HG02610 (cell line): ENCODE measurements around the gene RFPL2.

ENCODE experiments used
- ATAC-seq: cut with Tn5 transposase; IDR thresholded peaks from one replicate; pipeline ENCODE4 v1.9.1; 2021; ENCODE audit warnings: mild to moderate bottlenecking, moderate library complexity; ENCODE audit not compliant: unreplicated experiment

Gene RFPL2

DNA sequence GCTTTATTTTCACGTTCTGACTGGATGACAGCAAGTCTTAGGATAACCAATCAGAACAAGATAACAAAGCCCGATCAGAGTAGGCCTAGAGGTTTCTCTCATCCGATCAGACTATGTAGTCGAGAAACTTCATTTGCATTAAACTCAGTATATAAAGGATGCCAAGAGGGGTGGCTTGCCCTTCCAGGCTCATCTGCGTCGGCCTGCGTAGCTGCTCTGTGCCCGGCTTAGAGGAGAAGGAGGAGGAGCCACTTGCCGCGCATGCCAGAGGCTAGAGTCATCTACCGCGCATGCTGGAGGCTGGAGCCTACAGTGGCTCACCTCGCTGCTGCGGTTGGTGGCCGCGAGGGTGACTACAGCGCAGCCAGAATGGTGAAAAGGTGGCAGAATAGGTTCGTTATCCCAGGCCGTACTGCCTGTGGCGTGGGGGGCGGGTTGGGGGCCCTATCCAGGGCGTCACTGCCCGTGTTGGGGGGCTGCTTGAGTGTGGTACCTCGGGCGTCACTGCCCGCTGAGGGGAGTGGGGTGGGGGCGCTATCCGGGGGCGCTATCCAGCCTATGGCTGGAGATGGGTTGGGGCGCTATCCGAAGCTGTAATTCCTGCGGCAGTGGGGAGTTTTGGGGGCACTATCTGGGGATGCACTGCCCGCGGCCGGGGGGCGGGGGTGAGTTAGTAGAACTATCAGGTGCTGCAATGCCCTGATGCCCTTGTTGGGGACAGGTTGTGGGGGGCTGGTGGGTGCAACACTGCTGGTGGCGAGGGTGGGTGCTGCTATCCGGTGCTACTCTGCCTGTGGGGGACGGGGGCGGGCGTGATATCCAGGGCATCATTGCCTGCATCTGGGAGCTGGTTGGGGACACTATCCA lies at the start of gene RFPL2:
TSS of gene RFPL2 (minus strand) at position 218 of the 867 bp plus-strand sequence. CDS start 2,622 bp downstream, outside the sequence.
- ATAC-seq = no peak

- no peak for ATAC-seq
Observed at GRCh38 chr22:32249231-32249630, 44.4 kb upstream of the RFPL2 start.

GRCh38 chr22:32248276-32248675 lies 43.4 kb upstream of the RFPL2 start:
- no peak for ATAC-seq

DNA sequence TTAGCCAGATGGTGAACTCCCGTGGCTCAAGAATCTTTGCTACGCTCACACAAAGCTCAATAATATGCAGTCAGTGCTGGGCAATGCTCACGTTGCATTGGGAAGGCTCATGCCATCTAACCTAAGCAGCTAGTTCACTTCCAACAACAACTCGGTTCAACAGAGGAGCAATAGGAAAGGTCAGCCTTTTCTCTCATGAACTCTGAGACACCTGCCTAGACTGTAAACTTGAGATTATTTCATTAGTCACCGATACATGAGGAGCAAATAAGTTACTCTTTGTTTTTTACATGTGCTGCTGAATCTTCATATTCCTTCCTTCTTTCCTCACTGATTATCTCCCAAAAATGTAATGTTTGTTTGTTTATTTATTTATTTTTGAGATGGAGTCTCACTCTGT lies 41.3 kb upstream of the RFPL2 start:
- no peak for ATAC-seq

DNA sequence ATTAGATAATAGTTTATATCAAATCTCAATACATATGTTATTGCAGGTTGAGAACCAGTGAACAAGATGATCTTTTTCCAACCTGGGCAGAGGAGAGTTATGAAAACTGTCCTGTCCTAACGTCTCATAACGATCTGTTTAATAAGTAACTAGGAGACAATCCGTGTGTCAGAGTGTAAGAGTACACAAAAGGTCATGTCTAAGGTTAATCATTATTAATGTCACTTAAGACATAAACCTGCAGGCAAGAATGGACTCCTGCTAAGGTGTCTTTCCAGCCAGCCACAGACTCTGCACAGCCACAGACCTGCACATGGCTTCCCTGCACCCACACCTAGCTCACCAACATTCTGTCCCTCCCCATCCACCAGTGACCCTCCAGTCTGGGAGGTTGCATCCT lies 40.2 kb upstream of the RFPL2 start:
- ATAC-seq = no peak

- ATAC-seq = no peak
Observed at GRCh38 chr22:32244547-32244946, 39.7 kb upstream of the RFPL2 start.

DNA sequence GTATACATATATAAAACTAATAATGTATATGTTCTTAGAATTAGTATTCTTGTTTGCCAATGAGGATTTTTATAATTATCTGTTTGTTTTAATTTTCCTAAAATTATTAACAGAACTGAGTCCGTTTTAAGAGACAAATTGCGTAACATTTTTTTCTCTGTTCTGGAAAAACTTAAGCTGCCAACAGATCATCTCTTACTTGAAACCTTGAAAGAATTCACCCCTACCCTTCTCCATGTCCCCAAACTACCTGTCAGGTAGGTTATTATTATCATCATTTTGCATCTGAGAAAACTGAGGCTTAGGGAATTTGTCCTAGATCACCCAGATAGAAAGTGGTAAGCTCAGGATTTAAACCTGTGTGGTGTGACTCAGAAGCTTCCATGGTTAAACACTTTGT lies 35.6 kb upstream of the RFPL2 start:
- no peak for ATAC-seq

- ATAC-seq = no peak
Observed at GRCh38 chr22:32237906-32238305, 33.0 kb upstream of the RFPL2 start.

- no peak for ATAC-seq
Observed at GRCh38 chr22:32236970-32237369, 32.1 kb upstream of the RFPL2 start.

GRCh38 chr22:32233091-32233490 lies 28.2 kb upstream of the RFPL2 start:
- ATAC-seq = no peak

GRCh38 chr22:32232191-32232830 lies 27.4 kb upstream of the RFPL2 start:
- no peak for ATAC-seq

GRCh38 chr22:32226326-32227104 lies 21.6 kb upstream of the RFPL2 start:
- ATAC-seq = no peak

GRCh38 chr22:32222991-32223390 lies 18.1 kb upstream of the RFPL2 start:
- no peak for ATAC-seq

GRCh38 chr22:32219026-32219425 lies 14.2 kb upstream of the RFPL2 start:
- no peak for ATAC-seq

DNA sequence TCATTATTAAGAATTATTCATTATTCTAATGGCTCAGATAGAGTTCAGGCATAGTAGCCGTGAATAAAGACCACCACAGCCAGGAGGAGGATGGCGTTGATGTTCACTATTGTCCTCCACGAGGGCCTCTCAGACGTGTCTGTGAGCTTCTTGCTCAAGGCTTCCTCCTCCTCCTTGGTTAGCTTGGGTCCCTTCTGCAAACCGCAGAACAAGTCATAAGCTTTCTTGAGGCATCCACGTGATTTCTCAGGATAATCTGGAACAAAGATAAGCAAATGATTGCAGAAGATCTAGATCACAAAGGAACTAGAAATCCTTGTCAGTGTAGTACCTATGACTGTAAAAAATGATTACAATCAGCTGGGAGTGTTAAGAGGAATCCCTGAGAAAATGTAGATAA lies 13.6 kb upstream of the RFPL2 start:
- ATAC-seq = no peak

GRCh38 chr22:32217465-32217864 lies 12.6 kb upstream of the RFPL2 start:
- no peak for ATAC-seq

DNA sequence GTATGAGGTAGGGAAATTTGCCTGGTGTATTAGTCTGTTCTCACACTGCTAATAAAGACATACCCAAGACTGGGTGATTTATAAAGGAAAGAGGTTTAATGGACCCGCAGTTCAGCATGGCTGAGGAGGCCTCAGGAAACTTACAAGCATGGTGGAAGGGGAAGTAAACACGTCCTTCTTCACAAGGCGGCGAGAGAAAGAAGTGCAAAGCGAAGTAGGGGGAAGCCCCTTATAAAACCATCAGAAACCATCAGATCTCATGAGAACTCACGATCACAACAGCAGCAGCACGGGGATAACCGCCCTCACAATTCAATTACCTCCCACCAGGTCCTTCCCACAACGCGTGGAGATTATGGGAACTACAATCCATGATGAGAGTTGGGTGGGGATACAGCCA lies 12.0 kb upstream of the RFPL2 start:
- ATAC-seq = no peak

GRCh38 chr22:32211011-32211410 lies 6.1 kb upstream of the RFPL2 start:
- no peak for ATAC-seq

GRCh38 chr22:32208681-32209080 lies 3.8 kb upstream of the RFPL2 start:
- ATAC-seq = no peak

DNA sequence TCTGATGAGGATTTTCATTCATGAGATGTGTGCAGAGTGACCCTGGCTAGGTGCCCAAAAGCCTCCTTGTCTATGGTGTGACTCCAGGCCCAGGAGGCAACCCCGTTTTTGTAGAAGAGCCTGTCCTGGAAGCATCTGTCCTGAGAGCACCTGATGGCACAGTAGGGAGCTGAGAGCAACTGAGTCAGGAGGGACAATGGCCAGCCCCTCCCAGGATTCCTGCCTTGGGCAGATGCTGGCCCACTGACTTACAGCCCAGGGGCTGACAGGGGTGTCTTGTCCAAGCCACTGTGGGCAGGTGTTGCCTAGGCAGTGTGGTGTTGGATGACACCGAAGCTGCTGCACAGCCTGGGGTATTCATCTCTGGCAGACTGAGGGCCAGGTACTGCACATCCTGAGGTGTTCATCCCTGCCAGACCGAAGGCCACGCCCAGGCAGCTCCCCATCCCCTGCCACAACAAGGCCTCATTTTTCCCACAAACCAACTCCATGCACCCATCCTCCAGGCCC lies 3.2 kb upstream of the RFPL2 start:
- no peak for ATAC-seq
